NCI-H187 treated with DMSO at 0.1 percent for 48 hours (cell line): ENCODE measurements around the gene PDE12.
"Not testable (repeated sequence)": the region's sequence is repeated elsewhere in the genome, so short reads cannot be mapped to it uniquely, and the experiment has no call there.

Experiments used
- DNase-seq: peaks from one replicate; lab custom pipeline; 2025; lab: John Stamatoyannopoulos, UW

PDE12 gene

GRCh38 chr3:57583544-57583943 is 27.5 kb downstream of the PDE12 start:
- no peak for DNase-seq

- no peak for DNase-seq
Observed at GRCh38 chr3:57586778-57587177, 30.7 kb downstream of the PDE12 start.

- no peak for DNase-seq
Observed at GRCh38 chr3:57587905-57588304, 31.8 kb downstream of the PDE12 start.

- no peak for DNase-seq
Observed at GRCh38 chr3:57592306-57592705, 36.2 kb downstream of the PDE12 start.

GRCh38 chr3:57594144-57594543 is 38.1 kb downstream of the PDE12 start:
- no peak for DNase-seq

- no peak for DNase-seq
Observed at GRCh38 chr3:57594576-57594975, 38.5 kb downstream of the PDE12 start.

- DNase-seq: no peak
Observed at GRCh38 chr3:57596495-57597126, 40.5 kb downstream of the PDE12 start.

GRCh38 chr3:57597127-57597923 is 41.3 kb downstream of the PDE12 start, which contains the start of gene ARF4:
ARF4 (minus strand) TSS chr3:57597344; CDS start chr3:57597140, 204 bp downstream.
- DNase-seq: peak; percentile 70

GRCh38 chr3:57598765-57599360 is 42.8 kb downstream of the PDE12 start:
- DNase-seq: no peak

- DNase-seq: no peak
Observed at GRCh38 chr3:57600195-57600594, 44.1 kb downstream of the PDE12 start.

- no peak for DNase-seq
Observed at GRCh38 chr3:57604971-57605370, 48.9 kb downstream of the PDE12 start.

- DNase-seq: no peak
Observed at GRCh38 chr3:57605683-57606082, 49.6 kb downstream of the PDE12 start.

GRCh38 chr3:57611870-57612269 is 55.8 kb downstream of the PDE12 start:
- DNase-seq: not testable (repeated sequence)

- DNase-seq: no peak
Observed at GRCh38 chr3:57616233-57616632, 60.2 kb downstream of the PDE12 start.
